ENCODE measurements around the gene TRMT6. TPM values are rescaled to one million over a fixed set of nuclear protein-coding genes. Genes with fewer than 3 reads are reported as not detected.
A peak's percentile ranks its signal among the peaks of the same experiment; 100 is the strongest.

TRMT6 gene
- total and polyA plus RNA-seq, 9 of the 15 experiments (the other 6 are each of a cell fraction or from before 2014, with no cell fraction given) = 10.6 to 21.3 (median 15.6) TPM

- Histone ChIP-seq H3K9me1 (ENCODE audit: control insufficient read depth, insufficient read depth, low read length) (no peaks in the 10 kb centered on the region), H3K9me3 (replicated peaks; ENCODE audit: control insufficient read depth, insufficient read depth, low read depth, low read length) (no peaks in the 10 kb centered on the region), H3K4me2 (ENCODE audit: insufficient read depth, low read length) (no peak overlapping the region), H3K9ac (ENCODE audit: insufficient read depth in 1 of 2, low read depth in 2 of 2, low read length in 2 of 2) (no peak overlapping the region), H3K27ac (ENCODE audit: extremely low read depth, low read depth, low read length) (no peak overlapping the region), H3K36me3 (ENCODE audit: control insufficient read depth, insufficient read depth, low read length) (no peaks in the 10 kb centered on the region), H3K4me3 (no peak overlapping the region), H3K27me3 (ENCODE audit: control insufficient read depth in 2 of 2, insufficient read depth in 2 of 2, low read length in 2 of 2) (no peaks in the 10 kb centered on the region; a peak in 1 of 5 replicates), H4K20me1 (replicated peaks; ENCODE audit: control insufficient read depth, insufficient read depth, low read length) (no peaks in the 10 kb centered on the region), H2AFZ (ENCODE audit: low read depth, low read length) (no peak overlapping the region), H3K4me1 (replicated peaks in 1 of 2; ENCODE audit: control insufficient read depth in 2 of 2, insufficient read depth in 2 of 2, low read length in 2 of 2) (no peaks in the 10 kb centered on the region), H3K79me2 (ENCODE audit: control insufficient read depth, insufficient read depth, low read length) (no peaks in the 10 kb centered on the region)
- FAIRE-seq (no peak), DNase-seq (ENCODE audit: extremely low read depth in 1 of 4, low spot score in 3 of 4) (no peak), ATAC-seq (no peak)
- TF ChIP-seq MXD1 (CRISPR knock-in tag; IDR thresholded peaks at IDR 0.05; ENCODE audit: borderline replicate concordance, poor library complexity, severe bottlenecking) (no peak), GATAD2A (IDR thresholded peaks at IDR 0.05) (no peak), CREB3 (tag; conservative IDR thresholded peaks at IDR 0.05; ENCODE audit: low read depth) (no peak), MEF2D (tag; conservative IDR thresholded peaks at IDR 0.05; ENCODE audit: low read depth) (no peak), MAFK (IDR thresholded peaks at IDR 0.05; ENCODE audit: low read length) (peak; percentile 82), ZNF316 (IDR thresholded peaks at IDR 0.05) (peak; percentile 93), MAFG (tag; conservative IDR thresholded peaks at IDR 0.05) (peak; percentile 80), MCM7 (IDR thresholded peaks at IDR 0.05) (no peak), GABPA (tag; conservative IDR thresholded peaks at IDR 0.05; ENCODE audit: low read depth) (no peak), ZBTB17 (CRISPR knock-in tag; IDR thresholded peaks at IDR 0.05) (no peak), C11orf30 (IDR thresholded peaks at IDR 0.05; ENCODE audit: low read depth) (peak; percentile 78), ZNF583 (CRISPR knock-in tag; IDR thresholded peaks at IDR 0.05) (no peak), ZNF511 (CRISPR knock-in tag; IDR thresholded peaks at IDR 0.05) (no peak), E2F4 (CRISPR knock-in tag; IDR thresholded peaks at IDR 0.05; ENCODE audit: low read depth) (no peak), MAFF (IDR thresholded peaks at IDR 0.05; ENCODE audit: low read length) (peak; percentile 78), U2AF1 (optimal IDR thresholded peaks at IDR 0.05; ENCODE audit: low read depth, low read length) (no peak), TCF7 (IDR thresholded peaks at IDR 0.05; ENCODE audit: borderline replicate concordance) (no peak), RHOXF2B (CRISPR knock-in tag; conservative IDR thresholded peaks at IDR 0.05) (no peak)
- WGBS (ENCODE audit: insufficient coverage, low coverage, missing lambda C conversion rate) = 0% methylated on average over 1 of the region's 1 CpG
- CTCF ChIA-PET (ENCODE audit: low intra/inter-chr PET ratio) = interaction anchor here (0.6 kb wide), 1 partner anchor 417 kb away, joined by 3 read pairs; no protein-coding TSS in a partner anchor
- no TSS peak for BruUV-seq (replicated peaks)
- intact Hi-C loops (cut with micrococcal nuclease) (no loop called here), in situ Hi-C loops (cut with MboI) (no loop called here)
- POLR2A ChIA-PET = no interaction called here
These were observed 50.9 kb downstream of the TRMT6 start for GRCh38 chr20:5899444-5899843.
